Measurements from ENCODE around the gene PTPN7.
"Not testable (repeated sequence)": the region's sequence is repeated elsewhere in the genome, so short reads cannot be mapped to it uniquely, and the experiment has no call there.

The PTPN7 gene

GRCh38 chr1:202197653-202198365 lies 37.4 kb upstream of the PTPN7 start:
- TF ChIP-seq ZFX (IDR thresholded peaks at IDR 0.05; ENCODE audit: borderline replicate concordance) (no peak), CTCF (IDR thresholded peaks at IDR 0.05) (no peak)
- H3K27ac ChIP-seq: no peak overlapping the region

GRCh38 chr1:202194328-202194648 lies 33.9 kb upstream of the PTPN7 start:
- TF ChIP-seq ZFX (IDR thresholded peaks at IDR 0.05; ENCODE audit: borderline replicate concordance) (no peak), CTCF (IDR thresholded peaks at IDR 0.05) (no peak)
- no peak overlapping the region for H3K27ac ChIP-seq

GRCh38 chr1:202193614-202194327 lies 33.4 kb upstream of the PTPN7 start, which contains the start of gene LGR6:
LGR6 (plus strand) TSS chr1:202193799; CDS start chr1:202193990, 191 bp downstream.
- no peak within 1 kb of the TSS for H3K27ac ChIP-seq

GRCh38 chr1:202192770-202193613 lies 32.6 kb upstream of the PTPN7 start:
- peak; percentile 95 for TF ChIP-seq CTCF (IDR thresholded peaks at IDR 0.05)
- TF ChIP-seq ZFX (IDR thresholded peaks at IDR 0.05; ENCODE audit: borderline replicate concordance): no peak
- no peak overlapping the region for H3K27ac ChIP-seq

More at GRCh38 chr1:202193614-202194327, 33.4 kb upstream of the PTPN7 start, which contains the start of gene LGR6:
- no peak for TF ChIP-seq CTCF (IDR thresholded peaks at IDR 0.05)
- TF ChIP-seq ZFX (IDR thresholded peaks at IDR 0.05; ENCODE audit: borderline replicate concordance): no peak

DNA sequence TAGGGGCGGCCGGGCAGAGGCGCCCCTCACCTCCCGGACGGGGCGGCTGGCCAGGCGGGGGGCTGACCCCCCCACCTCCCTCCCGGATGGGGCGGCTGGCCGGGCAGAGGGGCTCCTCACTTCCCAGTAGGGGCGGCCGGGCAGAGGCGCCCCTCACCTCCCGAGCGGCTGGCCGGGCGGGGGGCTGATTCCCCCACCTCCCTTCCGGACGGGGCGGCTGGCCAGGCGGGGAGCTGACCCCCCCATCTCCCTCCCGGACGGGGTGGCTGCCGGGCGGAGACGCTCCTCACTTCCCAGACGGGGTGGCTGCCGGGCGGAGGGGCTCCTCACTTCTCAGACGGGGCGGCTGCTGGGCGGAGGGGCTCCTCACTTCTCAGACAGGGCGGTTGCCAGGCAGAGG lies 31.0 kb upstream of the PTPN7 start:
- H3K27ac ChIP-seq: not testable (repeated sequence)

- TF ChIP-seq ZFX (IDR thresholded peaks at IDR 0.05; ENCODE audit: borderline replicate concordance) (no peak), CTCF (IDR thresholded peaks at IDR 0.05) (no peak)
Measured at GRCh38 chr1:202189918-202190715, 29.7 kb upstream of the PTPN7 start.

More at GRCh38 chr1:202189918-202190715, 29.7 kb upstream of the PTPN7 start:
- H3K27ac ChIP-seq: no peak overlapping the region

Data from 22Rv1 (cell line).